DMS 273 (cell line): ENCODE data around the gene MYO6.
"Not testable (repeated sequence)": the region's sequence is repeated elsewhere in the genome, so short reads cannot be mapped to it uniquely, and the experiment has no call there.

Experiments used
- DNase-seq: peaks from one replicate; lab custom pipeline; 2025; ENCODE audit not compliant: unreplicated experiment; lab: John Stamatoyannopoulos, UW

MYO6 gene

DNA sequence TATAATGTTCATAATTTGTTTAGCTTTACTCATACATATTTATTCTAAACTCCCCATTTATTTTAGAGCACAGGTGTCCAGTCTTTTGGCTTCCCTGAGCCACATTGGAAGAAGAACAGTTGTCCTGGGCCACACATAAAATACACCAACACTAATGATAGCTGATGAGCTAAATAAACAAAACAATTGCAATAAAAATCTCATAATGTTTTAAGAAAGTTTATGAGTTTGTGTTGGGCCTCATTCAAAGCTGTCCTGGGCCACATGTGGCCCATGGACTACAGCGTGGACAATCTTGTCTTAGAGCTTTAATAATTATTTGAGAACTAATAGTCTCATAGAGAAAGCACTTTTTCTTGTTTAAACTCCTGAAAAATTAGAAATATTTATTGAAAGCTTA lies 131.3 kb downstream of the MYO6 start:
- no peak for DNase-seq

DNA sequence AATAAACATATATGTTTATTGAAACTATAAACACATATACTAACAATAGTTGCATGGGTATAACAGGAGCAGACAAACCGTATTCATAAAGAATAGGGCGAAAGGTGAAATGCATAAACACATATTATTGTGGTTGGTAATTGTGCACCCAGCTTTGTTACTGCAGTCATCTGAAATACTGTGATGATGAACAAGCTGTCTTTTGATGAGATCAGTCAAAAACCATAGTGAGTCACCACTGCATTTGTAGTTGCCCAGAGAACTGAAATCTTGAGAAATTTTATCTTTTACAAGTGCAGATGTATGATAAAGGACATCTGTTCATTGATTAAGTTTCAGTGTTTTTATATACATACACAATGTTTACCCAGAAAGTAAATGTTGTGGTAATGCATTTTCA lies 133.7 kb downstream of the MYO6 start:
- DNase-seq: peak; percentile 45

DNA sequence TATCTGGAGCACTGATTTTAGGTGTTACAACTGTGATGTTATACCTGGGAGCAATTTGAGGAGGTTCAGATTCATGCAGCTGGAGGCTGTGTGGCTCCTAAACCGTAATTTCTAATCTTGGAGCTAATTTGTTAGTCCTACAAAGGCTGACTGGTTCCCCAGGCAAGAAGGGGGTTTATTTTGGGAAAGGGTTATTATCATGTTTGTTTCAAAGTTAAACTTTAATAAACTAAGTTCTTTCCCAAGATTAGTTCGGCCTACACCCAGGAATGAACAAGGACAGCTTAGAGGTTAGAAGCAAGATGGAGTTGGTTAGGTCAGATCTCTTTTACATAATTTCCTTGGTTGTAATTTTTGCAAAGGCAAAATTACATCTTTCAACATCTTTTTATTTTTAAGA lies 135.8 kb downstream of the MYO6 start:
- DNase-seq: no peak

DNA sequence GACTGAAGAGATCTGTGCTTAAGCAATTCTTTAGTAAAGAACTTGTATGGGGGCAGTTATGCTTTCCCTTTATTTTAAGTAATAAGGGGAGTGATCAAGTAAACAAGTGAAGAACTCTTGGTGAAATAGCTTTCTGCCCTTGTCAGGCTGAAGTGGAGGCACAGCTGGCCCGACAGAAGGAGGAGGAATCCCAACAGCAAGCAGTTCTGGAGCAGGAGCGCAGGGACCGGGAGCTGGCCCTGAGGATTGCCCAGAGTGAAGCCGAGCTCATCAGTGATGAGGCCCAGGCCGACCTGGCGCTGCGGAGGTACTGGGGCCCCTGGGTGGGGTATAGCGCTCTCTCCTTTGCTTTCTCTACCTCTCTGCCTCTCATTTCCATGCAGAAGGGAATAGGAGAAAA lies 143.3 kb downstream of the MYO6 start:
- peak; percentile 23 for DNase-seq

DNA sequence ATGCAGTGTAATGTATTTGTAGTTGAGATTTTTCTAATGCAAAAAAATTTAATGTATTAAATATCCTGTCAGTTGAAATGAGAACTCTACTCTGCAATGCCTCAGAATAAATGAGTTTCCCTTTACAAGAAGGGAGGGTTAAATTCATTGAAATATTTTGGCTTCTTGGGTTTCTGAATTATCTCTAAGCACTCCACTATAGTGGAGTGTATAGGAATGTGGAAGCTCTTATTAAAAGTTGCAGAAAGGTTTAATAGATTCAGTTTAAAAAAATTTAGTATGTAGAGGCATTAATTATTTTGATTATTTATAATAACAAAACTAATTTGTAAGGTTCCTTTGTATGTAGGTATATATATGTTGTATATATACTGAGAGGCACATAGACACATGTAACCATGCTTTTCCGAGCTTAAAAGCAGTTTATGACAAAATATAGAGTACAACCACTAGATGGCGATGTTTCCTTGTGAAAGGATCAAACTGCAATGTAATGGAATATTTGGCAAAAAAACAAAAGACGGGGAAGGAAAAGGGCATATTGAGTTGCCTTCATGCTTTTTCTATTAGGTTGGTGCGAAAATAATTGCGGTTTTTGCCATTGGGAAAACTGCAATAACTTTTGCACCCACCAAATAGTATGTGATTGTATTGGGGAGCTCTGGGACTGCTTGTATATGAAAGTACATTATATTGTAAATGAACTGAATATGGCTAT lies 144.2 kb downstream of the MYO6 start:
- peak; percentile 86 for DNase-seq

DNA sequence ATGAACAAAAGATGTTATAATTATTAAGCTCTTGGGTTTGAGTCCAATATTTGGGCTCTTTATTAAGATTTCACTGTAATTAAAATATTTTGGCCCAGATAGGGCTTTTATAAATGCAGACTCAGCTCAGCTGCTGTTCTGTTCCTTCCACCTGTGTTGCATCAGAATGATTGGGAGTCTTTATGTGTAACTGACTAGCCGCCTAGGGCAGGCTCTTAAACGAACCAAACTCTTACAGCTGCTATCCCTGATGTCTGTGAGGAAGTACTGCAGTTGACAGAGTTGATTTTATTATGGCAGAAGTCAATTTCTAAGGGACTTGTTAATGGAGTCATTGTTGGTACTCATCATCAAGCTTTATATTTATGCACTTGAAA lies 144.7 kb downstream of the MYO6 start:
- DNase-seq: no peak

DNA sequence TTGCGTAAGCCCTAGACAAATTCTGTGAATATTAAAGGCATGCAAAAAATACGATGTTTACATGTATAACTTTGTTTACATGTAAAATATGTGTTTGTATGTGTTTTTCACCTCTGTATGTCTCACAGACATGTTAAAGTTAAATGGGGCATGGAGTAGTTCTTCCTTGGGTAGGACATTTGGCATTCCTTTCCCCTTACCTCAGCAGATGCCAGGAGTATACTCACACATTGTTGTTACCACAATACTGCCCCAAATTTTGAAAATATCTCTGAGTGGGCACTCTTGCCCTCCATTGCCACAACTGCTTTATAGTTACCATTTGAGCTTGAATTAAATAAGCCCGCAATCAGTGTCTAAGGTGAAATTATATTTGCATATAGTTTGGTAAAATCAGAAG lies 147.5 kb downstream of the MYO6 start:
- no peak for DNase-seq

DNA sequence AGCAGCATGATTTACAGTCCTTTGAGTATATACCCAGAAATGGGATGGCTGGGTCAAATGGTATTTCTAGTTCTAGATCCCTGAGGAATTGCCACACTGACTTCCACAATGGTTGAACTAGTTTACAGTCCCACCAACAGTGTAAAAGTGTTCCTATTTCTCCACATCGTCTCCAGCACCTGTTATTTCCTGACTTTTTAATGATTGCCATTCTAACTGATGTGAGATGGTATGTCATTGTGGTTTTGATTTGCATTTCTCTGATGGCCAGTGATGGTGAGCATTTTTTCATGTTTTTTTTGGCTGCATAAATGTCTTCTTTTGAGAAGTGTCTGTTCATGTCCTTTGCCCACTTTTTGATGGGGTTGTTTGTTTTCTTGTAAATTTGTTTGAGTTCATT lies 151.2 kb downstream of the MYO6 start:
- not testable (repeated sequence) for DNase-seq

DNA sequence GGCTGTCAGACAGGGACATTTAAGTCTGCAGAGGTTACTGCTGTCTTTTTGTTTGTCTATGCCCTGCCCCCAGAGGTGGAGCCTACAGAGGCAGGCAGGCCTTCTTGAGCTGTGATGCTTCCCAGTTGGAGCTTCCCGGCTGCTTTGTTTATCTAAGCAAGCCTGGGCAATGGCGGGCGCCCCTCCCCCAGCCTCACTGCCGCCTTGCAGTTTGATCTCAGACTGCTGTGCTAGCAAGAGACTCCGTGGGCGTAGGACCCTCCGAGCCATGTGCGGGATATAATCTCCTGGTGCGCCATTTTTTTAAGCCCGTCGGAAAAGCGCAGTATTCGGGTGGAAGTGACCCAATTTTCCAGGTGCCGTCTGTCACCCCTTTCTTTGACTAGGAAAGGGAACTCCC lies 156.1 kb downstream of the MYO6 start:
- DNase-seq: not testable (repeated sequence)

DNA sequence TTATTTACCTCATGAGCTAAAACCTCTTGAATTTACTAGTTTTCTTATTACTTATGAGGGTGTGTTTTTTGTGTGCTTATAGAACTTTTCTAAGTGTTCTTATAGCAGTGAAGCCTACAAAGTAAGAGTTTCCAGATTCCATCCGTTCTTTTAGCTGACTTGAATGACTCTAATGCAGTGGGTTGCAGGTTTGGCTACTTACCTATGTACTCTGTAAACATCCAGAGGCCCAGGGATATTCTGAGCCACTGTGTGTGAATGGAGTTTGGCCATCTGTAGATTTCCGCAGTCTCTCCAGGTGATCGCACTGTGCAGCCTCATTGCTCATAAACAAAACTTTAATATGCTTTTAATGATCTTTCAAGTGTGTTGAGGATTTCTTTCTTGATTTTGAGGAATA lies 157.8 kb downstream of the MYO6 start:
- no peak for DNase-seq

DNA sequence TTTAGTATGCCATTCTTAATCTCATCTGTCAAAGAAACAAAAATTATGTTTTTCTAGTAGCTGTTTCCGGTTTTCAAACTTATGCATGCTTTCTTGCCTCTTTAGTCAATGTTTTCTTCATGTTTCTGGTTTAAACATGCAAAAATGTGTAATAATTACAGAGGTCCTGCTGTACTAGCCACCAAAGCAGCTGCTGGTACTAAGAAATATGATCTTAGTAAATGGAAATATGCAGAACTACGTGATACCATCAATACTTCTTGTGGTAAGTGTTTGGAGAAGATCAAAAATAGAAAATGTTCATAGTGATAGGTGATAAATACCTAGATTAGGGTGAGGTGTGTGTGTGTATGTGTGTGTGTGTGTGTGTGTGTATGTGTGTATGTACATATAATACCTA lies 158.4 kb downstream of the MYO6 start:
- no peak for DNase-seq

DNA sequence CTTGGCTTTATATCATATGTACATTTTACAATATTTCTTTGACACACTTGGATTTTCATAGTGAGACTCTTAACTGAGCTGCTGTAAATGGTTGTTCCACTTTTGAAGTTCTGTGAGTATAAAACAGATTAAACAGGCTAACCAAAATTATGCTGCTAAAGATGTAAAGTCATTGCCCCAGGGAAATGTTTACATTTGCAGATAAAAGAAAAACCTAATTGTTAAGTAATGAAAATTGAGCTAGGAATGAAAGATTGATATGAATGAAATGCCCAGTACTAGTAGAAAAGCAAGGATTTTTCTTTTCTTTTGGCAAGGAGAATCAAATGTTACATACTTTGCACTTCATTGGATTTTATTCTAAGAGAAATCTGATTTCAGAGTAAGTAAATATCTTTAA lies 164.0 kb downstream of the MYO6 start:
- DNase-seq: no peak

DNA sequence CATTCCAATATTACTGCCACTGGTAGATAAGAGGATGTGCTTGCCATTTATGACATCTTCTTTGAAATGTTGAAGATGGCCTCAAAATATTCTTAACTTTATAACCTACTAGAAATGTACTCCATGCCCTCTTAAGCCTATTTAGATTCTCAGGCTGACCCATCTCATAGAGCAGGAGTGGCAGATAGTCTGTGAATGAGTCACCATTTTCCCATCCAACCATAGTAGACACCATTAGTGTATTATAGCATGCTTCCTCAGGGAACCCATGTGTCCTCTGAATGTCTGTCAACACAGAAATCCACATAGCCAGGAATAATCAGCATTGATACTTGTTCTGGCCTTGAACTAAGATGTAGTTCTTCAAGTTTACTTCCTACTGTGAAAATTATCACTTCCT lies 173.2 kb downstream of the MYO6 start:
- no peak for DNase-seq

DNA sequence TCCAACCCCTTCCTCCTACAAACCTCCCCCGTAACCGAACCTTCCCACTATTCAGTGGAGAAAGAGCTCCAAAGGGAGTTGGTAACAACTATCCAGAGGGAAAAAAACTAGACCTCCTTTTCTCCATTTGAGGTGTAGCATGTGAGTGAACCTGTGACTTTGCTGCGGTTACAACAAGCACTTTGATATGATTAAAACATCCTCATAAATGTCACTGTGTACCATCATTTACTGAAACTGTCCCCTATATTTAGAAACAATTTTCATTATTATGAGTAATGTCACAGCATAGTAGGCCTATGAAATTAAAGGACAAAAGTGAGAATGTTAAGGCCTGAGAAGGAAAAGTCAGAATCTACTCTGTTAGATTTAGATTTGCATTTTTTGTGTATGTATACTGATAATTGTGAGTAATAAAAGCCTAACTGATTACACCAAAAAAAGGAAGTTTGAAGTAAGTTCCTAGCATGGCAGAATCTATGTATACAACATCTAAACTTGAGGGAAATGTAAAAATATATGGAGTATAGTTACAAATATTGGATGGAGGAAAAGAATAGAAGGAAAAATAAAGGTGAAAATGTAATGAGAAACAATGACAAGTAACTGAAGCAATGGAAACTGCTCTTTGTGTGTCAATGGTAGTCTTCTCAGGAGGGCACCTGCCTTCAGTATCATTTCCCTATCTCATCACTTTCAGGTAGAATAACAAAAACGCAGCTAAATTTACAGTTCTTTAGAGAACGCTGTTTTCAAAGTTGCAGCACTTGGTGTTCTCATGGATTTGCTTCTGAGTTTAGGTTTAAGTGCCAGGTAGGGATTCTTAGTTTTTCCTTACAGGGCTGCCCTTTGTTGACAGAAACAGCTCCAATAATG lies 177.5 kb downstream of the MYO6 start:
- no peak for DNase-seq

DNA sequence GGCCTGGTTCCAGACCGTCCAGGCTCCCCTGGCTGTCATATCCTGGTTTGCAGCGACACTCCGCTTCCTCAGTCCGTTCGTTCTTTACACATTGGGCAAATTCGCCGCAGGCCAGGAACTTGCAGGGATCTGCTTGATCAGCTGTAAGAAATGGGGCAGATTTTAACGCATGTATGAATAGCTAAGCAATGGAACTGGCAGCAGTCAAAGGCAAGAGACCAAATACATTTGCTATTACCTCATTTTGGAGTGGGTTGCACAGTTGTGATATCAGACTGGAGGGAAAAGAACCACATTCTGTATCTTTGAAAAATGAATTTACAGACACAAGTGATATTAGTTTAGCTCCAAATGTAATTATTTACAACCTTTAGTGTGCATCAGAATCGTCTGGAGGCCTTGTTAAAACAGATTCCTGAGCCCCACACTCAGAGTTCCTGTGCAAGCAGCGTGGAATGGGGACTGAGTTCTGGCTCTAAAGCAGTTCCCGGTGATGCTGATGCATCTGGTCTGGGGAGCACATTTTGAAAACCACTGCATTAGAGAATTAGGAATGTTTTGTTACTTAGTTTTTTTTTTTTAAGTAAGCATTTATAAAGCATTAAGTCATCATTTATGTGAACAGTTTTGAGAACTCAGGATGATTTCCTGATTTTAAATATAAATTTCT lies 182.1 kb downstream of the MYO6 start:
- DNase-seq: no peak

DNA sequence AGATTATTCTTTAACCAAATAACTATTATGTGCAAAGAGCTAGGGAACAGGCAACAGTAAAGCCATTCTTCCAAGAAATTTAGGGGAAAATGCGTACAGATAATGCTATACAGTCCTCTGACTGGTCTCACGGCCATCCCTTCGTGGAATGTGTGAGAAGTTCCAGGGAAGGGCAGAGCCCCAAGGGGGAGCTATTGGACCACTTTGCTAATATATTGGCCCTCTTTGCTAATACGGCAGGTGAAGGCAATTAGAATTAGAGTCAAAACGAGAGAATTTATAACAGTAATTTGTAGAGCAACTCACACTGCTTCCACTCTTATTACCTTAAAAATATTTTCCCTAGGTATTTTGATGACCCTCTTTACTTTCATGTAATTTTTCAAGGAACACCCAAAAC lies 183.0 kb downstream of the MYO6 start:
- peak; percentile 70 for DNase-seq

DNA sequence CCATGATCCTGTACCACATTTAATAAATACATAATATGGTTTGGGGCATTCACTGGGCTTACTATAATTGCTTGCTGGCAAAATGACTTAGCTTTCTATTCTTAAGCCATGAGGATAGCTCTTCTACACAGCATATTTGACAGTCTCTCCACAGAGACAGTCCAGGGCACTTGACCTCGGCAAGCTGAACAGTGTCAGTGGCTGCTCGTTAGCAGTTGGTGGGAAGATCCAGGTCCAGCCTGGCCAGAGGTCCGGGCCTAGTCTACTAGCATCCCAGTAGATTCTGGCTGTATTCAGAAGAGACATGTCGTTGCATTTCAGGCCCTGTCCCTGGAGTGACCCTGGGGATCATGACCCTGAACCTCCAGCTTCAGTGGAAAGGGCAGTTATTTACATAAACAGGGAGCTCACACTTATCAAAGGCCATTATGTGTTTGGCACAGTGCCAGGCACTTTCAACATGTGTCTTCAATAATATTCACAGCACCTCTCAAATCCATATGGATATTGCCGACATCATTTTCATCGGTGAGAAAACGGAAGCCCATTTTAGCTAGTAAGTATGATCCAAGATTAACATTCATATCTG lies 184.4 kb downstream of the MYO6 start:
- DNase-seq: no peak

DNA sequence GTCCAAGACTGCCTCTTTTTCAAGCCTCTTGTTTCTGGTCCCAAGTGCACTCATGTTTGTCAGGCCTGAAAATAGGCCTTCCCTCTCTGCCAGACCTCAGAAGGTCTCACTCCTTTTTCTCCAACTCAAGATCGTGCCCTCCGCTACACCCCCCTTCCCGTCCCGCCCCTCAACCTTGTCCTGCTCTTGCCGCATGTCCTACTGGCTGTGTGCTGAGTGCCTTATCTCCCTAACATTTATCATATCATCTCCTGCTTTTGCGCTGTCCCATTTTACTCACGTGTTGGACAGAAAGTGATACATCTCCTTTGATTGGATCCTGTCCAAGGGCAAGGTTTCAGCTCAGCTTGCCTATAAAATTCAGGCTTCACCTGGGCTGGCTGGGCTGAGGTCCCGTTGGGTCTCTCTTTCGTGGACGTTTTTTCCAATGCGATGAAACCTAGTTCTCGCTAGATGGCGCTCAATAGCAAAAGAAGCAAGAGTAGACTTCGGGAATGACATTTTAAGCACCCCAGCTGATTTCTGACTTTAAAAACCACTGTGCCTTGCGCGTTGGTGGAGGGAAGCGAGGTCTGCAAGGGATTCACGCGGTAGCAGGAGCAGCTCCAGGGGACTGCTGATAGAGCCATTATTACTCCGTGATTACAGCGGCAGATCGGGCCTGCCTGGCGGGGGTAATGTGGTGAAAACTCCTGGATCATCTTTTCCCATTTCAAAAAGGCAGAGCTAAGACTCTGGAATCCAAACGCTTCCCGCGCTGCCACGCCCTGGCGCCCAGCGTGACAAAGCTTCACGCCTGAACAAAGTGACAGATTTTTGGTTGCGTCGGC lies 185.8 kb downstream of the MYO6 start:
- peak; percentile 88 for DNase-seq

DNA sequence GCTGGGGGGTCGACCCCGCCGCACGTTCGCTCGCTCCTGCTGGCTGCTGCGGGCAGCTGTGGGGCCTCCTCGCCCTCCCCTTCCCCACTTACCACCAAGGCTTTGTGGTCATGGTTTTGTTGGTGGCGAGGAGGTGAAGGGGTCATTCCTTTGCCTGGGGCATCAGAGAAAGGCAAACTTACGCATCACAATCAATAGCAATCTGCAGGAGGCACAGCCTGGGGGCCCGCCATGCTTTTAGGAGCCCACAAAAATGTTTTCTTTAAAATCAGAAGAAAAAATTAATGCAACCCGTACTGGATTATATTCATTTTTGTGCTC lies 186.4 kb downstream of the MYO6 start:
- DNase-seq: no peak

DNA sequence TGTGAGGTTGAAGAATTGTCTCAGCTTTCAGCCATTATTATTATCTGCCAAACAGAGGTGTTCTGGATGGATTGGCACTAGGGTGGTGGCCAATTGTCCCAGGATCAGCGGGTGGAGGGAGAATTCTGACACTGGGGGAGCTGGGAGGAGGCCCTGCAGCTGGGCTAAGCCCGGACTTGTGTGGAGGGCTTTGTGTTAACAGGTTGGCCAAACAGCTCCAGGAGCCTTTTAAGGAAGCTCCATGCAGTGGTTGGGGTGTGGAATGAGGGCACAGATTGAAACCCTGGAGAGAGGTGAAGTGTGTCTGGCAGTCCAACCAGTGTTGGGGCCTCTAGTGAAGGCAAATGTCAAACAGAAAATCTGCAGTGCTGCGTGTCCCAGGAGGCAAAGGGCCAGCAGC lies 187.6 kb downstream of the MYO6 start:
- no peak for DNase-seq

DNA sequence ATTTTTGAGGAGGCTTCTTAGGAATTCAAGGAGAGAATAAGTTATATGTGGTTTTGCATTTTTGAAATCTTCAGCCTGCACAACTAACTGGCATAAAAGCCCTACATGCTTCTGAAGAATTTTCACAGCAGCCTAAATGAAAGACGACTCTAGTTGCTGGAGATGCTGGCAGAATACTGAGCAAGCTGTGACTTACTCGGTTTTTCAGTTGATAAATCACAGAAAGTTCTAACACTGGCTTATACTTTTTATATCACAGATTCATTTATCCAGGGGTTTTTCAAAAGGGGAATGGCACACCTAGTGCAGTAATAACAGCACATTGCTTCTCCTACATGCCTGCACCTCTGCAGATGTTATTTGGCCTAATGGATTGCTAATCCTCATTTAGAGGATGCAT lies 188.8 kb downstream of the MYO6 start:
- no peak for DNase-seq
